ENCODE data around the gene PRMT7. TPM values are rescaled to one million over a fixed set of nuclear protein-coding genes. Genes with fewer than 3 reads are reported as not detected.

PRMT7 gene
- total RNA-seq, 1 donor from 2014 or later, result 67.3 TPM

- DNase-seq, result no peak
Measured at GRCh38 chr16:68348639-68349445, 38.0 kb downstream of the PRMT7 start.

- DNase-seq, result no peak
Measured at GRCh38 chr16:68349838-68350410, 39.1 kb downstream of the PRMT7 start.

DNA sequence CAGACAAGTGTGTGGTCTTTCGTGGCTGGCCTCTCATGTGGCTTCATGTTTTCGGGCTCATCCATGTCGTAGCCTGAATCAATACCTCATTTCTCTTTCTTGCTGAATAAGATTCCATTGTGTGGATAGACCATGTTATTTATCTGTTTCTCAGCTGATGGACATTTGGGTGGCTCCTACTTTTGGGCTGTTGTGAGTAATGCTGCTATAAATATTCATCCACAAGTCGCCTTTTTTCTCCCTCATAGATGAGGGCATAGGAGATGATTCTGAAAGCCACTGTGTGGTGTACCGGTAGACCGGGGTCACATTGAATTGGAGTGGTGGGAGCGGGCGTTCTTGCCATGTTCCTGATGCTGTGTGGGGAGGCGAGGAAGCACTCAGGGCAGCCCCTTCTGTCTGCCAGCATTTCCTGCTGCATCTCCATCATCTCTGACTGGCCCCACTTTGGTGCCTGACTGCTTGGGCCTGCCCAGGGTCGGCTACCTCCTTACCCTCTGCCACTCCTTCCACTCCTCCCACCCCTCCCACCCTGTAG is 40.1 kb downstream of the PRMT7 start:
- no peak for DNase-seq

- no peak for DNase-seq
Measured at GRCh38 chr16:68351463-68351862, 40.6 kb downstream of the PRMT7 start.

DNA sequence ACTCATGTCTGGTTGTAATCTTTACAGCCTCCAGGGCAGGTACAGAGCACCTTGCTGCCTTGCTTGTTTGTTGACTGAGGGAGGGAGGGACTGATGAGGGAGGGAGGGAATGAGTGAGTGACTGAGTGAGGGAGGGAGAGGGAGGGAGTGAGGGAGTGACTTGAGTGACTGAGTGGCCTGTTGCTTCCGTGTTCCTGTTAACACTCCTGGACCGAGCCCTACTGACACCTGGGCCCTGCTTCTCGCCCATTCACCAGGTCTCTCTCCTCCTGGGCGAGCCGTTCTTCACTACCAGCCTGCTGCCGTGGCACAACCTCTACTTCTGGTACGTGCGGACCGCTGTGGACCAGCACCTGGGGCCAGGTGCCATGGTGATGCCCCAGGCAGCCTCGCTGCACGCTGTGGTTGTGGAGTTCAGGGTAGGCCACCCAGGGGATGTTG is 41.2 kb downstream of the PRMT7 start:
- DNase-seq, result no peak

DNA sequence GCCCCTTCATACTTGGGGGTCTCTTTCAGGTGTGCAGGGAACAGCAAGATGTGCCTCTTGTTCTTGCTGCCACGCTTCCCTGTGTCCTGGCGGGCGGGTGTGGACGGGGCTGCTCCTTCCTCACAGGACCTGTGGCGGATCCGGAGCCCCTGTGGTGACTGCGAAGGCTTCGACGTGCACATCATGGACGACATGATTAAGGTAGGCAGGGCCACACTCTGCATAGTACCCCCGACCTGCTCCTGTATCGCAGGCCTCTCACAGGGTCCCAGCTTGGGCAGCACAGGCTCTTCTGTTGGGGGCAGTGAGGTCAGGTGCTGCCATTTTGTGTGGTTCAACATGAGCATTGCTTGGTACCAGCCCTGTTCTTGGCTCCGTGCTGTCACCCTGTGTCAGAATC is 42.5 kb downstream of the PRMT7 start:
- DNase-seq, result no peak

- no peak for DNase-seq
Measured at GRCh38 chr16:68354816-68355215, 44.0 kb downstream of the PRMT7 start.

DNA sequence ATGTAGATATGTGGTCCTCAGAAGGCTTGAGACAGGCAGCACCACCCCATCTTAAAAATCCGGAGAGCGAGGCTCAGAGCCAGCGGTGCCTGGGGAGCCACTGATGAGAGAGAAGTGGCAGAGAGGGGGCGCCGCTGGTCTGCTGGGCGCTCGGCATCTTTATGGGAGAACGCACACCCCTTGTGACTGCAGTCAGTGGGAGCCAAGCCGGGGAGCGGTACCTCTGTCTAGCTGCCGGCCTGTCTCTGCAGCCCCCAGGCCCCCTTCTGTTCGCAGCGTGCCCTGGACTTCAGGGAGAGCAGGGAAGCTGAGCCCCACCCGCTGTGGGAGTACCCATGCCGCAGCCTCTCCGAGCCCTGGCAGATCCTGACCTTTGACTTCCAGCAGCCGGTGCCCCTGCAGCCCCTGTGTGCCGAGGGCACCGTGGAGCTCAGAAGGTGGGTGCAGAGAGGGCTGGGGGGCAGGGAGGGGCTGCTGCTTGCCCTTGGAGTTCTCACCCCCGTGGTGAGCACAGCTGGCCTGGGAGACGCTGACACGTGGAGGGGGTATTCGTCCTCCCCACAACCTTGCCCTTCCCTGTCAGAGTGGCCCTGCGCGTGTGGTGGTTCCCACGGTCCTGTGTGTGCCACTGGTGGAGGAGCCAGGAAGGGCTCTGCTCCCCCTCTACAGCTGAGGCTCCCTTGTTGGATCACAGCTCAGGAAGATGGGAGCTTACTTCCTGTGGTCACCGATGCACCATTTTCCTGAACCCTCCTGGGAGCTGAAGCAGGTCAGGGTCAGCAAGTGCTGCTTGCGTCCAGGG is 44.8 kb downstream of the PRMT7 start:
- DNase-seq, result no peak

- no peak for DNase-seq
Measured at GRCh38 chr16:68356249-68356918, 45.6 kb downstream of the PRMT7 start.

DNA sequence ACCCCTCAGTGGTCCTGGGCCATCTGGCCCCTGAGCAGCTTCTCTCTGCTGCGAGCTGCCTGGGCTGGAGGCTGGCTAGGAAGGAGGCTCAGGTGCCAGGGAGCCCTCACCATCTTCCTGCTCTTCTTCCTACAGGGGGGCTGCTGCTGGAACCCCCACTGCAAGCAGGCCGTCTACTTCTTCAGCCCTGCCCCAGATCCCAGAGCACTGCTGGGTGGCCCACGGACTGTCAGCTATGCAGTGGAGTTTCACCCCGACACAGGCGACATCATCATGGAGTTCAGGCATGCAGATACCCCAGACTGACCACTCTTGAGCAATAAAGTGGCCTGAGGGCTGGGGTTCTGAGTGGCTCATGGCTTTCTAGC is 46.1 kb downstream of the PRMT7 start:
- DNase-seq, result no peak

DNA sequence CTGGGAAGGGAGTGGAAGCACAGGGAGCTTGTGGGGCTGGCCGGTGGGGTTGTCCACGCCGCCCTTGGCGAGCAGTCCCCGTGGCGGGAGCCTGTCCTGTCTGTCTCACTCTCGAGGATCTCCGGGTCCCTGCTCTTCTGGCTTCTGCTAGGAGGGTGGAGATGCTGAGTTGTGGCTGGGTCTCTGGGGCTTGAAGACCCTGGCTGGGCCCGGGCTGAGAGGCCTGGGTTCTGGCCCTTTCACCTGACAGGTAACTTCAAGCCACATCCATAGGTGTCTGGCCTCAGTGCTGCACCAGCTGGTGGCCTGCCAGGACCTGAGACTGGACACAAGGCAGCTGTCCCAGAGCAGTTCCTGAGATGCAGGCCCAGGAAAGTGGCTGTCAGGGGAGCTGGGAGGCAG is 46.7 kb downstream of the PRMT7 start:
- DNase-seq, result no peak

- DNase-seq, result no peak
Measured at GRCh38 chr16:68357923-68358322, 47.1 kb downstream of the PRMT7 start.

- DNase-seq, result no peak
Measured at GRCh38 chr16:68358951-68359350, 48.1 kb downstream of the PRMT7 start.

- no peak for DNase-seq
Measured at GRCh38 chr16:68359398-68360191, 48.8 kb downstream of the PRMT7 start.

- no peak for DNase-seq
Measured at GRCh38 chr16:68360547-68360946, 49.7 kb downstream of the PRMT7 start.

- peak; percentile 27 for DNase-seq
Measured at GRCh38 chr16:68360956-68361355, 50.1 kb downstream of the PRMT7 start.

DNA sequence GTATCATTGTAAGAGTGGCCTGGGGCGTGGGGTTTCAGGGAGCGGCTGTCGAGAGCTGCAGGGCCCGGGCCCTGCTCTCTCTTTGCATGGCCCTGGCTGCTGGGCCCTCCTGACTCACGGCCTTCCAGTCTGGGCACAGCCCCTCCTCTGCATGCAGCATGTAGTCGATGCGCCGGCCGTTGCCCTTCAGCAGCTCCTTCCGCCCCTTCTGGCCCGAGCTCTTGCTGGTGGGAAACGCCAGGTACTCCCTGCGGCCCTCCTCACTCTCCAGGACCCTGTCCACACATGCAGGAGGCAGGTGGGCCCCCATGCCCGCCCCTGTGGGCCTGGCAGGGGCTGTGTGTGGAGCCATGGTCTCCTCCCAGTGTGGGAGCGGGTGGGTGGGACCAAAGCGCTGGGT is 50.7 kb downstream of the PRMT7 start:
- no peak for DNase-seq

DNA sequence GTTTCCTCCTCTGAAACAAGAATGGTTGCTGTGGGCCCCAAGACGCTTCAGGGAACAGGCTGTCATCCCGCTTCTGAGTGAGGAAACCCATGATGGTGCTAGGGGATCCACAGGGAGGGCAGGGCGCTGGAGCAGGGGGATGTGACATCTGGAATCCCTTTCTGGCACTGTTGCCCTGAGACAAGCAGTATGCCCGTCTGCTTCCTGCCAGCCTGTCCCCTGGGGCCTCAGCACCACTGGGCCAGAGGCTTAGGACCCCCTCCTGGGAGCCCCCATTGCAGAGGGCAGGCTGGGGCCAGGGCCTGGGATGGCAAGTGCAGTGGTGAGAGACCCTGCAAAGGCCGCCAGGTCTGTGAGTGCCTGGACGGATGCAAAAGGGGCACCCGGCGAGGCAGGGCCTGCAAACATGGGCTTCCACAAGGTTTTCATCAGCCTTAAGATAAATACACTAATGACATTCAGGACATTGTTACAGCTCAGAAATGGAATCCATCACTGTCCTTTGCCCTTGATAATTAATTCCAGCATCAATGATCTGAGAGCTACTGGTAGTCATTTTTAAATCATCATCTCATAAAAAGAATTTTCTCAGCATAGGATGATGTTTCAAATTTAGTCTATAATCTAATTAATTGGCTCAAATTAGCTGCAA is 51.6 kb downstream of the PRMT7 start:
- no peak for DNase-seq

DNA sequence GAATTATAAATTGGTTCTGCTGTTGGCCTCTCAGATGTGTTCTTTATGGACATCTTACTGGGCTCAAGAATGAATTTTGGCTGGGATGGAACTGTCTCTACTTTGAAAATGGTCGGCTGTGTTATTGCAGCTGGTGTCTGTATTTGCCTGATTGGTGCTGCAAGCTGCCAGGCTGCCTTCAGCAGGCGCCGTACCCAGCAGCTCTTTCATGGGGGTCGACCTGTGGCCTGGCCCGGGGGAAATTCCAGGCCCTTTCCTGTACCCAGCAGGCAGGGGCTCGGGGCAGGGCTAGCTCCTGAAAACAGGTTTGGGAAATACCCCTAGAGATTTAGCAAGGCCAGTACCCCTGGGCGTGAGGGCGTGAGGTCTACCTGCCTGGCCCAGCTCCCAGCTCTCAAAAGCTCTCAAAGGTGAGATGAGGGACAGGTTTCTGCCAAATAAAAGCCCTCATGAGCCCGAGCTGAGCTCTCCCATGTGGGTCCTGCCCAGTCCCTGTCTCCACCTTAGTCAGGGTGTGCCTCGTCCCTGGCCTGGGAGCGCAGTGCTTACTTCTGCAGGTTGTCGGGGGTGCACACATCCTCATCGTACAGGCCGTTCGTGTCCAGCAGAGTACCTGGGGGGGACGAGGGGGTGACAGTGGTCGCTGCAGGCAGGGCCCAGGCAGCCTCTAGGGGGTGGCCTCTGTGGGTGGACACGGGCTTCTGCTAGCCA is 52.3 kb downstream of the PRMT7 start:
- DNase-seq, result no peak

Data from tongue (tissue), 2 donors.